HCT116 (cell line): Measurements from ENCODE around the gene RGS17. TPM values are rescaled to one million over a fixed set of nuclear protein-coding genes. Genes with fewer than 3 reads are reported as not detected.
A peak's percentile ranks its signal among the peaks of the same experiment; 100 is the strongest.

Experiments used
- ATAC-seq: fragments of 200-7000 bp; cut with Tn5 transposase; 2 replicates; pipeline ENCODE4 v1.9.1; 2020; ENCODE audit warnings: mild to moderate bottlenecking, moderate library complexity
- BruUV-seq: library from RNA; stranded (reverse); fragments of 400-500 nt; replicated peaks from 2 replicates; lab custom pipeline; 2021; lab: Mats Ljungman, UMichigan
- CTCF ChIA-PET: fragments of 300-600 bp; sonication (Branson Sonifier 250); formaldehyde crosslinking; loops from one replicate; lab custom pipeline; 2021; ENCODE audit warnings: antibody characterized with exemption; lab: Charles Lee
- POLR2A ChIA-PET: fragments of 300-600, 350-600 bp; sonication (Branson Sonifier 250); formaldehyde crosslinking; loops from one replicate; lab custom pipeline; 2021; ENCODE audit warnings: antibody characterized with exemption; lab: Charles Lee
- RAD21 ChIA-PET, 2 experiments: fragments of 300-600 bp; sonication (Branson Sonifier 250); formaldehyde crosslinking; loops; one replicate each; lab custom pipeline; 2023; ENCODE audit warnings: low total read pairs in 2 of 2; ENCODE audit not compliant: uncharacterized antibody in 2 of 2, unreplicated experiment in 2 of 2, low non-redundant PET in 1 of 2; lab: Charles Lee
- DNase-seq: peaks from one replicate; pipeline ENCODE4 v3.0.0-alpha.2; 2010; ENCODE audit warnings: low read depth, low spot score
- H2AFZ ChIP-seq: fragments of 200-600 bp; shearing (Covaris generic), sonication (generic); 2 replicates; pipeline ENCODE4 v1.6.1; 2017; ENCODE audit warnings: low read depth, mixed run types, mixed read lengths, antibody characterized with exemption, low read length; ENCODE audit not compliant: poor library complexity, severe bottlenecking
- H3K27ac ChIP-seq: 2 replicates; pipeline ENCODE4 v1.5.1; 2012; ENCODE audit warnings: low read depth, low read length
- H3K27me3 ChIP-seq: fragments of 200-600 bp; sonication (generic); 2 replicates; pipeline ENCODE4 v1.6.1; 2016; ENCODE audit warnings: mixed run types, low read length, mixed read lengths; ENCODE audit not compliant: insufficient read depth
- H3K36me3 ChIP-seq, 2 experiments: fragments of 200-500 bp in 1 of 2; fragments of 200-600 bp in 1 of 2; sonication (Bioruptor generic) in 1 of 2; sonication (generic) in 1 of 2; 2 replicates each; pipeline versions ENCODE4 v1.5.1 to v1.6.1; 2014 to 2016; ENCODE audit warnings: low read length in 2 of 2, inconsistent platforms in 1 of 2, mixed read lengths in 1 of 2, mixed run types in 1 of 2; ENCODE audit not compliant: insufficient read depth in 2 of 2, control insufficient read depth in 1 of 2
- H3K4me1 ChIP-seq, 2 experiments: fragments of 200-600 bp in 1 of 2; sonication (generic) in 1 of 2; 2 replicates each; pipeline versions ENCODE4 v1.5.1 to v1.6.1; 2012 to 2017; ENCODE audit warnings: low read length in 2 of 2, inconsistent platforms in 1 of 2, mild to moderate bottlenecking in 1 of 2, mixed read lengths in 1 of 2, mixed run types in 1 of 2, moderate library complexity in 1 of 2; ENCODE audit not compliant: insufficient read depth in 2 of 2, control insufficient read depth in 1 of 2
- H3K4me2 ChIP-seq: fragments of 200-600 bp; sonication (generic); 2 replicates; pipeline ENCODE4 v1.6.1; 2017; ENCODE audit warnings: mixed run types, low read length, mixed read lengths
- H3K4me3 ChIP-seq, 2 experiments: fragments of 200-600 bp in 1 of 2; sonication (generic) in 1 of 2; replicated peaks in 1 of 2; 2 replicates each; pipeline ENCODE4 v1.5.1; 2011 to 2016; ENCODE audit warnings: low read length in 2 of 2, control low read depth in 1 of 2, low read depth in 1 of 2, mild to moderate bottlenecking in 1 of 2, mixed read lengths in 1 of 2, mixed run types in 1 of 2
- H3K79me2 ChIP-seq: fragments of 200-600 bp; sonication (generic); 2 replicates; pipeline ENCODE4 v1.6.1; 2017; ENCODE audit warnings: mild to moderate bottlenecking, mixed run types, low read length, moderate library complexity, mixed read lengths; ENCODE audit not compliant: insufficient read depth
- H3K9ac ChIP-seq: fragments of 200-600 bp; sonication (generic); 2 replicates; pipeline ENCODE4 v1.6.1; 2016; ENCODE audit warnings: low read length, mixed read lengths
- H3K9me2 ChIP-seq: fragments of 200-600 bp; sonication (generic), shearing (Covaris generic); 2 replicates; pipeline ENCODE4 v1.6.1; 2017; ENCODE audit warnings: mixed run types, mild to moderate bottlenecking, moderate library complexity; ENCODE audit not compliant: insufficient read depth
- H3K9me3 ChIP-seq, 2 experiments: fragments of 200-500 bp in 1 of 2; fragments of 200-600 bp in 1 of 2; sonication (Bioruptor generic) in 1 of 2; sonication (generic) in 1 of 2; 2 replicates each; pipeline ENCODE4 v1.6.1; 2014 to 2017; ENCODE audit warnings: low read length in 2 of 2, mixed read lengths in 2 of 2, inconsistent platforms in 1 of 2, low read depth in 1 of 2, mild to moderate bottlenecking in 1 of 2, mixed run types in 1 of 2, moderate library complexity in 1 of 2; ENCODE audit not compliant: control insufficient read depth in 1 of 2, insufficient read depth in 1 of 2
- H4K20me1 ChIP-seq: fragments of 200-600 bp; sonication (generic), shearing (Covaris generic); 2 replicates; pipeline ENCODE4 v1.6.1; 2017; ENCODE audit warnings: mixed run types, mild to moderate bottlenecking, moderate library complexity; ENCODE audit not compliant: insufficient read depth
- CBX3 ChIP-seq: IDR thresholded peaks from 2 replicates; pipeline ENCODE4 v1.6.1; 2012; ENCODE audit warnings: low read depth
- CEBPB ChIP-seq: IDR thresholded peaks from 2 replicates; pipeline ENCODE4 v1.6.1; 2012; ENCODE audit warnings: low read depth
- EGR1 ChIP-seq: IDR thresholded peaks from 2 replicates; pipeline ENCODE4 v1.6.1; 2012; ENCODE audit warnings: low read depth
- EZH2phosphoT487 ChIP-seq: fragments of 200-600 bp; IDR thresholded peaks from 2 replicates; pipeline ENCODE4 v1.6.1; 2018; ENCODE audit warnings: antibody characterized with exemption, borderline replicate concordance
- FOSL1 ChIP-seq: IDR thresholded peaks from 2 replicates; pipeline ENCODE4 v1.6.1; 2012; ENCODE audit warnings: low read depth
- JUND ChIP-seq: IDR thresholded peaks from 2 replicates; pipeline ENCODE4 v1.6.1; 2012
- MAX ChIP-seq: IDR thresholded peaks from 2 replicates; pipeline ENCODE4 v1.6.1; 2012
- POLR2A ChIP-seq: IDR thresholded peaks from 2 replicates; pipeline ENCODE4 v1.7.0; 2011; ENCODE audit warnings: borderline replicate concordance; ENCODE audit not compliant: insufficient read depth, insufficient read length; ENCODE audit errors: extremely low read depth
- RAD21 ChIP-seq: IDR thresholded peaks from 2 replicates; pipeline ENCODE4 v1.6.1; 2012; ENCODE audit warnings: low read depth, mild to moderate bottlenecking
- SIN3A ChIP-seq: IDR thresholded peaks from 2 replicates; pipeline ENCODE4 v1.6.1; 2012; ENCODE audit warnings: low read depth
- SP1 ChIP-seq: IDR thresholded peaks from 2 replicates; pipeline ENCODE4 v1.6.1; 2012; ENCODE audit warnings: low read depth
- SRF ChIP-seq: IDR thresholded peaks from 2 replicates; pipeline ENCODE4 v1.6.1; 2012; ENCODE audit warnings: low read depth
- TCF7L2 ChIP-seq: IDR thresholded peaks from 2 replicates; pipeline ENCODE4 v1.7.0; 2011; ENCODE audit warnings: borderline replicate concordance, inconsistent platforms; ENCODE audit not compliant: insufficient read depth, insufficient read length; ENCODE audit errors: extremely low read depth
- YY1 ChIP-seq: IDR thresholded peaks from 2 replicates; pipeline ENCODE4 v1.6.1; 2011; ENCODE audit warnings: low read length, low read depth, moderate library complexity, mild to moderate bottlenecking; ENCODE audit not compliant: insufficient replicate concordance; ENCODE audit errors: extremely low read depth
- ZFX ChIP-seq: fragments of 450-650 bp; IDR thresholded peaks from 2 replicates; pipeline ENCODE4 v1.6.1; 2017
- ZNF274 ChIP-seq: fragments of 200-500 bp; sonication (Bioruptor generic); IDR thresholded peaks from 2 replicates; pipeline ENCODE4 v1.6.1; 2014; ENCODE audit warnings: mild to moderate bottlenecking, low read depth, low read length, inconsistent platforms
- intact Hi-C: fragments of 100-400 bp; cut with micrococcal nuclease; formaldehyde crosslinking; loops from 2 replicates; pipeline ENCODE4 v1.10.0; 2022
- total RNA-seq: library from RNA; stranded (reverse); gene quantifications from one replicate; pipeline ENCODE4 v1.2.1, GENCODE V29; 2021; ENCODE audit not compliant: unreplicated experiment
- TF ChIP-seq, protein P1 (sequence below): IDR thresholded peaks from 2 replicates; pipeline ENCODE4 v1.6.1; 2012; ENCODE audit warnings: low read depth

RGS17 gene
- total RNA-seq, 1 experiment from 2014 or later: 3.9 TPM

- no peaks in the 10 kb centered on the region for H3K9me3 ChIP-seq
- no peaks in the 10 kb centered on the region for H3K79me2 ChIP-seq
- H3K4me3 ChIP-seq: peak overlapping the region; percentile 15 to 43; a peak in 2 of 4 replicates
- H4K20me1 ChIP-seq: no peaks in the 10 kb centered on the region
- intact Hi-C loops: no loop called here
- H3K27me3 ChIP-seq: no peaks in the 10 kb centered on the region
- peak; percentile 82 for DNase-seq
- no peaks in the 10 kb centered on the region for H3K36me3 ChIP-seq
- H3K4me1 ChIP-seq: peaks cover 21 to 43% of the 10 kb centered on the region in 2 experiments
- ChIA-PET RAD21 (no interaction called here), CTCF (no interaction called here), POLR2A (no interaction called here)
- H3K27ac ChIP-seq: peak overlapping the region; percentile 70
- no TSS peak for BruUV-seq
- ATAC-seq: peak; percentile 85
- H3K9me2 ChIP-seq: no peaks in the 10 kb centered on the region
- H2AFZ ChIP-seq: peak overlapping the region; percentile 87
- TF ChIP-seq SRF (peak; percentile 79), TCF7L2 (no peak), FOSL1 (peak; percentile 99), JUND (peak; percentile 94), RAD21 (peak; percentile 14; the same call in 1 of the 2 replicates), SP1 (peak; percentile 90), POLR2A (no peak), CEBPB (peak; percentile 54; the same call in 1 of the 2 replicates), YY1 (peak; percentile 49)
- H3K9ac ChIP-seq: peak overlapping the region; percentile 52
- peak overlapping the region; percentile 78 for H3K4me2 ChIP-seq
These were observed 36.2 kb upstream of the RGS17 start for GRCh38 chr6:153167061-153167891.

DNA sequence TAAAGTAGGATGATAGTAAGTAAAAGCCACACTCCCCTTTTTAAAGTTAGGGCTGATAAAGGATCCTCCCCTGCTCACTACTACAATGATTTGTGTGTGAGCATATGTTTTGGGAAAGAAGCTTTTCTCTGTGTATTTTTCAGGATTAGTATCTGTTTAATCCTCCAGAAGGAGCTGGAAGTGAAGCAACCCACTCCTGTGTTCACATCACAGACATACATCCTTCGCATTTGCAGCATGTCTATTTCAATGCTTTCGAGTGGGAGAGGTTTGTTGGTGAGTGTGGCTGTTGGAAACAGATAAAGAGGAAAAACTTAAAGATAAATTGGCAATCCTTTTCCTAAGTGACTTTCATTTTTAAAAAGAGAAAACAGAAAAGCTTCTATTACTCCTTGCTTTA lies 31.6 kb upstream of the RGS17 start:
- H3K4me1 ChIP-seq: peaks cover 8 to 18% of the 10 kb centered on the region in 2 experiments
- CTCF ChIA-PET: no interaction called here
- H3K9me2 ChIP-seq: no peaks in the 10 kb centered on the region
- no TSS peak for BruUV-seq
- POLR2A ChIA-PET: no interaction called here
- DNase-seq (no peak), ATAC-seq (no peak)
- peak overlapping the region; percentile 48 for H2AFZ ChIP-seq
- no peaks in the 10 kb centered on the region for H4K20me1 ChIP-seq
- H3K36me3 ChIP-seq: no peaks in the 10 kb centered on the region
- H3K27ac ChIP-seq: no peak overlapping the region
- no peak overlapping the region for H3K4me2 ChIP-seq
- H3K9me3 ChIP-seq: no peaks in the 10 kb centered on the region
- H3K9ac ChIP-seq: no peak overlapping the region
- H3K79me2 ChIP-seq: no peaks in the 10 kb centered on the region
- RAD21 ChIA-PET: no interaction called here
- no peak overlapping the region for H3K4me3 ChIP-seq
- intact Hi-C loops: no loop called here
- no peaks in the 10 kb centered on the region for H3K27me3 ChIP-seq
- TF ChIP-seq SIN3A (no peak), YY1 (no peak), EZH2phosphoT487 (no peak), CBX3 (no peak), CEBPB (no peak), RAD21 (no peak), FOSL1 (no peak), TCF7L2 (no peak), MAX (no peak), SP1 (no peak), ZFX (no peak), ZNF274 (no peak), EGR1 (no peak)
- TF ChIP-seq, protein P1, sequence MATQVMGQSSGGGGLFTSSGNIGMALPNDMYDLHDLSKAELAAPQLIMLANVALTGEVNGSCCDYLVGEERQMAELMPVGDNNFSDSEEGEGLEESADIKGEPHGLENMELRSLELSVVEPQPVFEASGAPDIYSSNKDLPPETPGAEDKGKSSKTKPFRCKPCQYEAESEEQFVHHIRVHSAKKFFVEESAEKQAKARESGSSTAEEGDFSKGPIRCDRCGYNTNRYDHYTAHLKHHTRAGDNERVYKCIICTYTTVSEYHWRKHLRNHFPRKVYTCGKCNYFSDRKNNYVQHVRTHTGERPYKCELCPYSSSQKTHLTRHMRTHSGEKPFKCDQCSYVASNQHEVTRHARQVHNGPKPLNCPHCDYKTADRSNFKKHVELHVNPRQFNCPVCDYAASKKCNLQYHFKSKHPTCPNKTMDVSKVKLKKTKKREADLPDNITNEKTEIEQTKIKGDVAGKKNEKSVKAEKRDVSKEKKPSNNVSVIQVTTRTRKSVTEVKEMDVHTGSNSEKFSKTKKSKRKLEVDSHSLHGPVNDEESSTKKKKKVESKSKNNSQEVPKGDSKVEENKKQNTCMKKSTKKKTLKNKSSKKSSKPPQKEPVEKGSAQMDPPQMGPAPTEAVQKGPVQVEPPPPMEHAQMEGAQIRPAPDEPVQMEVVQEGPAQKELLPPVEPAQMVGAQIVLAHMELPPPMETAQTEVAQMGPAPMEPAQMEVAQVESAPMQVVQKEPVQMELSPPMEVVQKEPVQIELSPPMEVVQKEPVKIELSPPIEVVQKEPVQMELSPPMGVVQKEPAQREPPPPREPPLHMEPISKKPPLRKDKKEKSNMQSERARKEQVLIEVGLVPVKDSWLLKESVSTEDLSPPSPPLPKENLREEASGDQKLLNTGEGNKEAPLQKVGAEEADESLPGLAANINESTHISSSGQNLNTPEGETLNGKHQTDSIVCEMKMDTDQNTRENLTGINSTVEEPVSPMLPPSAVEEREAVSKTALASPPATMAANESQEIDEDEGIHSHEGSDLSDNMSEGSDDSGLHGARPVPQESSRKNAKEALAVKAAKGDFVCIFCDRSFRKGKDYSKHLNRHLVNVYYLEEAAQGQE: no peak
